ENCODE measurements around the gene EEPD1.

Gene EEPD1

GRCh38 chr7:36279926-36280315, 126.9 kb downstream of the EEPD1 start:
- ChIA-PET CTCF (interaction anchor here (1.5 to 2.0 kb wide), 2 partner anchors 151 to 153 kb away, joined by 4 to 5 read pairs; no protein-coding TSS in a partner anchor), POLR2A (no interaction called here)

DNA sequence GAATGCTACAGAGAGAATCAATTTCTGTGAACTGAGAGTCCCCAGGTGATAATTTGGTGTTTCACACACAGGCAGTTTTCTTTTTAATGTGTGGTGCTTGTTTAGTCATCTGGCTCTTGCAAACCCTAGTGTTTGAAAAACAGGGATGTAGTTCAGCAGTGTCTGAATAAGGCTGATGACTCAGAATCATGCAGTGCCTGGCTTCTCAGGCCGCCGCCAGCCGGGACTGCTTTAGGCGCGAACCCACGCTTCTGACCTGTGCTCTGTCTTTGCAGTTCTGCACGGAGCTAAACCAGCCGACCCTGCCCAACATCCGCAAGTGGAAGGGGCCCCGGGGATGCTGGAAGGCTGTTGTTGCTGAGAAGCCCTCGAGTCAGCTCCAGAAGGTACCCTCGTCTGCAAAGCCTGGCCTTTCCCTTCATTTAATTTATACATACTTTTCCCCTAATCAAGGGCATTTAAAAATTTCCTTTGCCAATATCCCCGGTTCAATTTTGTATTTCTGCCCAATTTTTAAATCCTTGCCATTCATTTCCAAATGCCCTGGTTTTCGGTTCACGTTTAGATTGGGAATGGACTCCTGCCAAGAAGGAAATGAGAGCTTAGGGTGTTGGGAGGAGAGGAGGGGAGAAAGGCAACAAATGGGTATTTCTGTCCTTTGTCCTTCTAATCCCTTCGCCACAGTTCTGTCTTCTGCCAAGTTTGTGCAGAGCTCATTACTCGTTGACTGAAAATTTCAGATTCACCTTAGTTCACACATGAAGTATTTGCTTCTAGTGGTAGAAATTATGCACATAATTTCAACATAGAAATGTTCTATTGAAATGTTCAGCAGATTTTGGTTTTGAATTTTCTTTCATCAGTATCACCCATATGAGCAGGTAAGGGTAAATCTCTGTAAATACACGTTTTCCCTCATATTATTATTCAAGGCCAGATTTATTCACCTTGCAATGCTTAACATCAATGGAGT, 128.1 kb downstream of the EEPD1 start:
- POLR2A ChIA-PET: no interaction called here
- CTCF ChIA-PET: interaction anchor here (0.5 to 2.0 kb wide), 5 partner anchors 11 to 969 kb away, joined by 3 to 5 read pairs (median 3); no protein-coding TSS in a partner anchor
- TF ChIP-seq ELF4 (IDR thresholded peaks at IDR 0.05) (no peak), ARNT (IDR thresholded peaks at IDR 0.05) (no peak)
- no peak for DNase-seq (ENCODE audit: extremely low spot score)

More at GRCh38 chr7:36279926-36280315, 126.9 kb downstream of the EEPD1 start:
- no peak for DNase-seq (ENCODE audit: extremely low spot score)
- no peak for TF ChIP-seq FOXK2 (IDR thresholded peaks at IDR 0.05)
- TF ChIP-seq ZNF384 (IDR thresholded peaks at IDR 0.05): no peak
- no peak for TF ChIP-seq ARNT (IDR thresholded peaks at IDR 0.05)
- no peak for TF ChIP-seq LEF1 (IDR thresholded peaks at IDR 0.05; ENCODE audit: borderline replicate concordance)
- no peak for TF ChIP-seq TARDBP (IDR thresholded peaks at IDR 0.05)

DNA sequence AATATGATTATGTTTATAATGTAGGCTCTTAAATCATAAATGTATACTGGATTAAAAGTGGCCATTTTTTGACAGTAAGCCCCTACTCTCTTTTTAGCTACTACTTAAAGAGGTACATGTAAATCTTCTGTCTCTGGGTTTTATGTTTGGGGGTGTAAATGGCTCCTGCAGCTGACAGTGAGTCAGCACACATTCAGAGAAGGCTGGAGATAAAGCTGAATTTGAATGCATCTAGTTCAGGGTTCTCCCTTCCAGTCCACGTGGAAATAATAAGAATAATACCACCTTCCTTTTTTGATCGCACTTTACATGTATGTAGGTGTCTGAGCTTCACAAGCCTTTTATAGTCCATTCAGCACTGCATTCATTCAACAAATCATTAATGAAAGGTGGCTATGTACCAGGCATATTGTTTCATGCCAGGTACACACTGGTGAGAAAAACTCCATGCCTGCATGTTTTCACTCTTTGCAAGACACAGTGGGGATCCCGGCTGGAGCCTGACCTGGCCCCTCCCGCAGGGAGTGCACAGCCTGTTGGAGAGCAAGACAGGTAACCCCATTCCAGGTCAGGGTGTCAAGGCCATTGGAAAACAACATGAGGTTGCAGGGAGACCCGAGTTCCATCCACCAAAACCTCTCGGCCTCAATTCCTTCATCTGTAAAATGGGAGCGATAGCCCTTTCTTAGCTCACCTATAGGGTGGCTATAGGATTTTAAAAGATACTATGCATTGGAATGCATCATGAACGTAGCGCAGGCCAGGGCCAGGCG, 129.1 kb downstream of the EEPD1 start:
- no peak for DNase-seq (ENCODE audit: extremely low spot score)
- TF ChIP-seq NFRKB (IDR thresholded peaks at IDR 0.05) (no peak), FOXA1 (IDR thresholded peaks at IDR 0.05) (no peak), PKNOX1 (IDR thresholded peaks at IDR 0.05) (no peak), SP1 (IDR thresholded peaks at IDR 0.05) (no peak), TARDBP (IDR thresholded peaks at IDR 0.05) (no peak), BHLHE40 (IDR thresholded peaks at IDR 0.05; ENCODE audit: borderline replicate concordance) (no peak), ZNF384 (IDR thresholded peaks at IDR 0.05) (no peak), L3MBTL2 (conservative IDR thresholded peaks at IDR 0.05) (no peak)
- ChIA-PET POLR2A (no interaction called here), CTCF (interaction anchor here (0.6 to 1.2 kb wide), 2 partner anchors 10 to 159 kb away, joined by 3 read pairs; no protein-coding TSS in a partner anchor)

- DNase-seq (ENCODE audit: extremely low spot score): no peak
- no peak for TF ChIP-seq CTBP1 (IDR thresholded peaks at IDR 0.05; ENCODE audit: borderline replicate concordance)
- no peak for TF ChIP-seq ZNF384 (IDR thresholded peaks at IDR 0.05)
- POLR2A ChIA-PET: no interaction called here
- CTCF ChIA-PET: no interaction called here
Observed at GRCh38 chr7:36283181-36283580, 130.1 kb downstream of the EEPD1 start.

DNA sequence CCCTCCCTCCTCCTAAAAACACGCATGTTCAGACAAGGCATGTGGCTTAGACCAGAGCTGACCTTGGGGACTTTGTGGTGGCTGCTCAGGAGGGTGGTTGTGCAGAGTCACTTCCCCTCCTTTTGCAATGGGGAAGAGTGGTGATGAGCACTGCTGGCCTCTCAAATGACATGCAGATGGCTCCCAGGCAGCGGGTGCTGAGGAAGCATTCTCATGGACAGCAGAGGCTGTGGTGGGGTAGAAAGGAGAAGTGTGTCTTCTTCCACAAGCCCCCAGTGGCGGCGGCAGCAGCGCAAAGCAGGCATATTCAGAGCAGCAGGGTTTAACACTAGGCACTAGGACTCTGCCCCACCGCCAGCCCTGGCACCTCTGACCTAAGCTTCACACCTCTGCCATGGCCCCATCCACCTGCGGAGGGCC, 130.7 kb downstream of the EEPD1 start:
- CTCF ChIA-PET: interaction anchor here (1.2 kb wide), 1 partner anchor 10 kb away, joined by 4 read pairs; no protein-coding TSS in a partner anchor
- POLR2A ChIA-PET: no interaction called here
- TF ChIP-seq PKNOX1 (IDR thresholded peaks at IDR 0.05) (no peak), BHLHE40 (IDR thresholded peaks at IDR 0.05; ENCODE audit: borderline replicate concordance) (no peak), FOXM1 (IDR thresholded peaks at IDR 0.05; ENCODE audit: borderline replicate concordance) (no peak), ZNF384 (IDR thresholded peaks at IDR 0.05) (no peak), TARDBP (IDR thresholded peaks at IDR 0.05) (no peak), SUZ12 (IDR thresholded peaks at IDR 0.05) (no peak), FOXA1 (IDR thresholded peaks at IDR 0.05) (no peak), L3MBTL2 (conservative IDR thresholded peaks at IDR 0.05) (no peak), ARNT (IDR thresholded peaks at IDR 0.05) (no peak), NFRKB (IDR thresholded peaks at IDR 0.05) (no peak), FOXK2 (IDR thresholded peaks at IDR 0.05) (no peak), LEF1 (IDR thresholded peaks at IDR 0.05; ENCODE audit: borderline replicate concordance) (no peak)
- no peak for DNase-seq (ENCODE audit: extremely low spot score)

- no peak for DNase-seq (ENCODE audit: extremely low spot score)
- ChIA-PET POLR2A (no interaction called here), CTCF (interaction anchor here (0.9 to 1.2 kb wide), 2 partner anchors 11 to 156 kb away, joined by 3 to 4 read pairs; no protein-coding TSS in a partner anchor)
- TF ChIP-seq LEF1 (IDR thresholded peaks at IDR 0.05; ENCODE audit: borderline replicate concordance): no peak
- no peak for TF ChIP-seq ZNF384 (IDR thresholded peaks at IDR 0.05)
- no peak for TF ChIP-seq PKNOX1 (IDR thresholded peaks at IDR 0.05)
- no peak for TF ChIP-seq ARNT (IDR thresholded peaks at IDR 0.05)
- no peak for TF ChIP-seq FOXA1 (IDR thresholded peaks at IDR 0.05)
- TF ChIP-seq TARDBP (IDR thresholded peaks at IDR 0.05): no peak
- no peak for TF ChIP-seq SUZ12 (IDR thresholded peaks at IDR 0.05)
- no peak for TF ChIP-seq NFRKB (IDR thresholded peaks at IDR 0.05)
- no peak for TF ChIP-seq FOXK2 (IDR thresholded peaks at IDR 0.05)
- no peak for TF ChIP-seq FOXM1 (IDR thresholded peaks at IDR 0.05; ENCODE audit: borderline replicate concordance)
- no peak for TF ChIP-seq L3MBTL2 (conservative IDR thresholded peaks at IDR 0.05)
Observed at GRCh38 chr7:36284456-36285090, 131.5 kb downstream of the EEPD1 start.

All from HEK293T (cell line).